Measurements from ENCODE around the gene RHCE. TPM values are rescaled to one million over a fixed set of nuclear protein-coding genes. Genes with fewer than 3 reads are reported as not detected.
"Not testable (repeated sequence)": the region's sequence is repeated elsewhere in the genome, so short reads cannot be mapped to it uniquely, and the experiment has no call there.

Gene RHCE
- total RNA-seq, 2 experiments from 2014 or later: 0.25 to 1.1 TPM

DNA sequence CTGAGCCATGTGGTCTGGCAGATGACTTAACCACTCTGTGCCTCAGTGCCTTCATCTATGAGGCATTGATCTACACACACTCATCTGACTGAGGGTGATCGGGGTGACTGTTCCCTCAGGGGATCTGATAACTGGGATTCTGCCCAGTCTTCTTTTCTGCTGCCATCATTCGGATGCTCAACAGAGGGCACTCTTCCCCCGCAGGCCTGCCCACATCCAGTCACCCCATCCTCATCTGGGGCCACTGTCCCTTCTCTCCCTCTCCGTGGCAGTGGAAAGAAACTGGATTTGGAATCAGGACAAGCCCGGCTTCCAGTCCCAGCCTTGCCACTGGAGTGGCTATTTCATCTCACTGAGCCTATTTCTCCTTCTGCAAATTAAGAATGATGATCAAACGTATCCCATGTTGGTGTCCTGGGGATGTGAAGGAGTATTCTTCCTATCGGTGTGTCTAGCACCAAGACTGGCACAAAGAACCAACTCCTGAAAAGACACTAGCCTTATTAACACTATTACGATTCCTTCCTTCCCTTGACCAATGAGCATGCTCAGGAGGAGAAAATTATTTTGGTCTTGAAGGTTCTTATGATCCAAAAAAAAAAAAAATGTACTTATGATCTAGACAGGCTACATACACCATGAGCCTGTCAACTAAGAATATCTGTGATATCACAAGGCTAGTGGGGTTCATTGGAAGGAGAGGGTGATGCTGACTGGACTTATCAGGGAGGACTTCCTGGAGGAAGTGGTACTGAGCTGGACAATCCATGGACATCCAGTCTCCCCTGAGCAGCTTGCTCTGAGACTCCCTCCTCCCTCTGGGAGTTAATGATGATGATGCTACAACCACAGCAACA lies 17.4 kb downstream of the RHCE start:
- H3K36me3 ChIP-seq (ENCODE audit: insufficient read depth, low read length); H3K4me1 ChIP-seq (ENCODE audit: insufficient read depth, low read length); H3K9me3 Mint-ChIP-seq; H3K27ac Mint-ChIP-seq; H3K9me3 ChIP-seq (ENCODE audit: control insufficient read depth in 1 of 2, insufficient read depth in 1 of 2, low read length in 2 of 2); H3K4me1 Mint-ChIP-seq (ENCODE audit: low read depth); CTCF ChIA-PET; H3K4me3 ChIP-seq (ENCODE audit: low read length); H3K27me3 ChIP-seq (ENCODE audit: control insufficient read depth in 1 of 2, insufficient read depth in 2 of 2, low read length in 2 of 2); H3K27me3 Mint-ChIP-seq; POLR2A ChIA-PET; H3K27ac ChIP-seq (ENCODE audit: low read depth in 1 of 2, low read length in 2 of 2); H3K4me3 Mint-ChIP-seq; H3K36me3 Mint-ChIP-seq (ENCODE audit: low read depth): not testable (repeated sequence)
- DNase-seq (peak in 4 of 14 experiments; percentile 2 to 7 (median 4)), ATAC-seq (ENCODE audit: poor library complexity) (peak; percentile 91)
- intact Hi-C loops (cut with DNase I, micrococcal nuclease): loop anchor here in 1 of 2 experiments (5.0 to 10.0 kb wide), 3 partner anchors 118 to 409 kb away; no protein-coding TSS in a partner anchor
- TF ChIP-seq CTCF (IDR thresholded peaks at IDR 0.05): peak; percentile 42

- H3K27ac ChIP-seq (ENCODE audit: low read depth in 1 of 2, low read length in 2 of 2); H3K9me3 ChIP-seq (ENCODE audit: control insufficient read depth in 1 of 2, insufficient read depth in 1 of 2, low read length in 2 of 2); H3K9me3 Mint-ChIP-seq; H3K27me3 ChIP-seq (ENCODE audit: control insufficient read depth in 1 of 2, insufficient read depth in 2 of 2, low read length in 2 of 2); H3K4me1 ChIP-seq (ENCODE audit: insufficient read depth, low read length); H3K4me3 Mint-ChIP-seq; H3K4me3 ChIP-seq (ENCODE audit: low read length); CTCF ChIA-PET; H3K4me1 Mint-ChIP-seq (ENCODE audit: low read depth); H3K27ac Mint-ChIP-seq; DNase-seq; POLR2A ChIA-PET; H3K36me3 ChIP-seq (ENCODE audit: insufficient read depth, low read length); H3K27me3 Mint-ChIP-seq; ATAC-seq (ENCODE audit: poor library complexity); H3K36me3 Mint-ChIP-seq (ENCODE audit: low read depth): not testable (repeated sequence)
- intact Hi-C loops (cut with DNase I, micrococcal nuclease): loop anchor here in 1 of 2 experiments (10.0 kb wide), 1 partner anchor 113 kb away; no protein-coding TSS in a partner anchor
Measured at GRCh38 chr1:25398079-25398478, 22.5 kb downstream of the RHCE start.

DNA sequence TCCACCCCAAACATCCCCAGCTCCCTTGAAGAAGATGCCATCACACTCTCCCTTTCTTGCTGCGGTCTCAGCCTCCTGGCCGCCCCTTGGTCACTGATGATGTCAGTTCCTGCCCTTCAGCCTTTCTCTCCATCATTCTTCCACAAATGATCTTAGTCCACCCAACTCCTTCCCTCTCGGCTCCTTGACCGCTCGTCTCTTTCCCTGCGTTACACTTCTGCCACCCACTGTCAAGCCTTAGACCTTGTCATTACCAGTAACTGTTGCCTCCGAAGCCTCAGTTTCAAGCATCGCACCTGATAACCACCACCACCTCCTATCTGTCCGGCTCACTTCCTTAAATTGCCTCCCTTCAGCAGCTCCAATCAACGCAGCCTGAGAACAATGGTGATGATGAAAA lies 23.1 kb downstream of the RHCE start:
- intact Hi-C loops (cut with DNase I, micrococcal nuclease): loop anchor here in 1 of 2 experiments (10.0 kb wide), 1 partner anchor 113 kb away; no protein-coding TSS in a partner anchor
- H3K27ac ChIP-seq (ENCODE audit: low read depth in 1 of 2, low read length in 2 of 2); H3K27me3 ChIP-seq (ENCODE audit: control insufficient read depth in 1 of 2, insufficient read depth in 2 of 2, low read length in 2 of 2); H3K4me3 ChIP-seq (ENCODE audit: low read length); H3K36me3 Mint-ChIP-seq (ENCODE audit: low read depth); CTCF ChIA-PET; H3K27me3 Mint-ChIP-seq; H3K4me1 ChIP-seq (ENCODE audit: insufficient read depth, low read length); H3K36me3 ChIP-seq (ENCODE audit: insufficient read depth, low read length); ATAC-seq (ENCODE audit: poor library complexity); DNase-seq; H3K4me1 Mint-ChIP-seq (ENCODE audit: low read depth); H3K9me3 ChIP-seq (ENCODE audit: control insufficient read depth in 1 of 2, insufficient read depth in 1 of 2, low read length in 2 of 2); H3K4me3 Mint-ChIP-seq; H3K27ac Mint-ChIP-seq; H3K9me3 Mint-ChIP-seq: not testable (repeated sequence)
- POLR2A ChIA-PET: interaction anchor here (0.7 kb wide), 1 partner anchor 1530 kb away, joined by 3 read pairs; no protein-coding TSS in a partner anchor

DNA sequence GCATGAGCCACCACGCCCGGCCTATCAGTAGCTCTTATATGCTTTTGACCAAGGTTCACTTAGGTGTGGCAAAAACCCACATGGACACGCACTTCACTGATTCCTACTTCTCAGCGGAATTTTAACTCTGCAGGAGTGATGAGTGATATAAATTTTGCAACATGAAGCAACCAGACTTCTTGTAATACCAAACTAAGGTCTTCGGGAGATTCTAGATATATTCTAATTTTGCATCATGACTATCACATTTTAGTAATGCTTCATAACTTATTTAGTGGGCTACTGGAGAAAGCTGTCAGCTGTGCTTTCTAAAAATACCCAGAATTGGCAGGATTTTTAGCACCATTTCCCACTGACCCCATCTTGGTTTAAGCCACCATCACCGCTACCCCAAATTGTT lies 27.8 kb downstream of the RHCE start:
- CTCF ChIA-PET: no interaction called here
- H3K4me1 ChIP-seq (ENCODE audit: insufficient read depth, low read length): no peaks in the 10 kb centered on the region
- Mint-ChIP-seq H3K36me3 (ENCODE audit: low read depth) (no peaks in the 10 kb centered on the region), H3K4me3 (no peak overlapping the region), H3K4me1 (ENCODE audit: low read depth) (no peaks in the 10 kb centered on the region), H3K9me3 (no peaks in the 10 kb centered on the region), H3K27ac (no peak overlapping the region), H3K27me3 (no peaks in the 10 kb centered on the region)
- no peak for ATAC-seq (ENCODE audit: poor library complexity)
- no peak for DNase-seq
- H3K27me3 ChIP-seq (ENCODE audit: control insufficient read depth in 1 of 2, insufficient read depth in 2 of 2, low read length in 2 of 2): no peaks in the 10 kb centered on the region
- no peak overlapping the region for H3K4me3 ChIP-seq (ENCODE audit: low read length)
- no peak overlapping the region for H3K27ac ChIP-seq (ENCODE audit: low read depth in 1 of 2, low read length in 2 of 2)
- no peak for TF ChIP-seq CTCF (IDR thresholded peaks at IDR 0.05)
- POLR2A ChIA-PET: no interaction called here
- no peaks in the 10 kb centered on the region for H3K36me3 ChIP-seq (ENCODE audit: insufficient read depth, low read length)
- intact Hi-C loops (cut with DNase I, micrococcal nuclease): loop anchor here in 1 of 2 experiments (5.0 to 10.0 kb wide), 2 partner anchors 81 to 108 kb away; no protein-coding TSS in a partner anchor
- H3K9me3 ChIP-seq (ENCODE audit: control insufficient read depth in 1 of 2, insufficient read depth in 1 of 2, low read length in 2 of 2): no peaks in the 10 kb centered on the region

- H3K4me1 ChIP-seq (ENCODE audit: insufficient read depth, low read length); H3K27me3 Mint-ChIP-seq; DNase-seq; H3K27ac ChIP-seq (ENCODE audit: low read depth in 1 of 2, low read length in 2 of 2); H3K36me3 Mint-ChIP-seq (ENCODE audit: low read depth); H3K27me3 ChIP-seq (ENCODE audit: control insufficient read depth in 1 of 2, insufficient read depth in 2 of 2, low read length in 2 of 2); POLR2A ChIA-PET; H3K27ac Mint-ChIP-seq; H3K4me3 ChIP-seq (ENCODE audit: low read length); ATAC-seq (ENCODE audit: poor library complexity); H3K4me1 Mint-ChIP-seq (ENCODE audit: low read depth); H3K36me3 ChIP-seq (ENCODE audit: insufficient read depth, low read length); H3K4me3 Mint-ChIP-seq; CTCF ChIA-PET; H3K9me3 Mint-ChIP-seq; H3K9me3 ChIP-seq (ENCODE audit: control insufficient read depth in 1 of 2, insufficient read depth in 1 of 2, low read length in 2 of 2): not testable (repeated sequence)
- intact Hi-C loops (cut with DNase I, micrococcal nuclease): loop anchor here in 1 of 2 experiments (5.0 to 10.0 kb wide), 2 partner anchors 77 to 105 kb away; no protein-coding TSS in a partner anchor
Measured at GRCh38 chr1:25389721-25390120, 30.9 kb downstream of the RHCE start.

GRCh38 chr1:25388691-25389090 lies 31.9 kb downstream of the RHCE start:
- H3K9me3 Mint-ChIP-seq; H3K4me1 Mint-ChIP-seq (ENCODE audit: low read depth); H3K27me3 Mint-ChIP-seq; H3K4me3 Mint-ChIP-seq; CTCF ChIA-PET; H3K9me3 ChIP-seq (ENCODE audit: control insufficient read depth in 1 of 2, insufficient read depth in 1 of 2, low read length in 2 of 2); H3K27ac Mint-ChIP-seq; H3K27ac ChIP-seq (ENCODE audit: low read depth in 1 of 2, low read length in 2 of 2); ATAC-seq (ENCODE audit: poor library complexity); POLR2A ChIA-PET; H3K4me3 ChIP-seq (ENCODE audit: low read length); H3K36me3 Mint-ChIP-seq (ENCODE audit: low read depth); H3K4me1 ChIP-seq (ENCODE audit: insufficient read depth, low read length); H3K36me3 ChIP-seq (ENCODE audit: insufficient read depth, low read length); DNase-seq; H3K27me3 ChIP-seq (ENCODE audit: control insufficient read depth in 1 of 2, insufficient read depth in 2 of 2, low read length in 2 of 2); intact Hi-C loops (cut with DNase I, micrococcal nuclease): not testable (repeated sequence)

Measured in CD4-positive, alpha-beta T cell (primary cell).